Astrocyte of the cerebellum (primary cell): ENCODE data around the gene IL18BP.

ENCODE experiments used
- DNase-seq: peaks from one replicate; pipeline ENCODE4 v3.0.0-alpha.2; 2011; ENCODE audit warnings: low read depth
- H3K4me3 ChIP-seq: 2 replicates; pipeline ENCODE4 v1.5.1; 2011; ENCODE audit warnings: mild to moderate bottlenecking, low read depth, low read length, moderate library complexity
- in situ Hi-C: cut with HindIII; loops from 2 replicates; pipeline ENCODE4 v1.10.0; 2017; ENCODE audit warnings: low sequenced_read_pairs
- TF ChIP-seq, protein P1 (sequence below): IDR thresholded peaks from 2 replicates; pipeline ENCODE4 v1.5.1; 2012; ENCODE audit warnings: low read length, low read depth, moderate library complexity, mild to moderate bottlenecking; ENCODE audit errors: missing control alignments

The IL18BP gene

DNA sequence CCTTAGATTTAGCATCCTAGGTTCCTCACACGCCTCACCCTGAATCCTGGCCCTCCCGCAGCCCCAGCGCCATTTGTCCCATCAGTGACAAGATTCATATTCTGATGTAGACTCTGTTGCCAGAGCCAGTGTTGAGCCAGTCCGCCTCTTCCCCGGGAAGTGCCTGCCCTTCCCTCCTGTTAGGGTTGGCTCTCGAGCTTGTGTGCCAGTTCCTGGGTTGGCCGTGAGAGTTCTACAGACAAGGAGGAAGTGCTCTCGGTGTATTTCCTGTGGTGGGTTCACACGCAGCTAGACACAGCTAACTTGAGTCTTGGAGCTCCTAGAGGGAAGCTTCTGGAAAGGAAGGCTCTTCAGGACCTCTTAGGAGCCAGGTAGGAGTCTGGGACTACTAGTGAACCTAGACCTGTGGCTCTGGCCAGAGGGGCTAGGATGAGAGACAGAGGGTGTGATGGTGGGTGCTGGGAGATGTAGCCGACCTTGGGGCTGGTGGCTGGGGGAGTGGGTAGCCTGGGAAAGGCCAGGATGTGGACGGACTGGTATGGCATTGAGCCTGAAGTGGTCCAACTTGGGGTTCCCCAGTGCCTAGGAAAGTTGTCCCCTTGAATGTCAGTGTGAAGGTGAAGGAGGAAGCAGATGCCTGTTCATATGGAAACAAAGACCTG is at the start of gene IL18BP:
TSS of gene IL18BP (plus strand) at position 261 of the 662 bp plus-strand sequence. CDS start 1,076 bp downstream, outside the sequence.
- no peak within 1 kb of the TSS for H3K4me3 ChIP-seq
- DNase-seq = no peak

DNA sequence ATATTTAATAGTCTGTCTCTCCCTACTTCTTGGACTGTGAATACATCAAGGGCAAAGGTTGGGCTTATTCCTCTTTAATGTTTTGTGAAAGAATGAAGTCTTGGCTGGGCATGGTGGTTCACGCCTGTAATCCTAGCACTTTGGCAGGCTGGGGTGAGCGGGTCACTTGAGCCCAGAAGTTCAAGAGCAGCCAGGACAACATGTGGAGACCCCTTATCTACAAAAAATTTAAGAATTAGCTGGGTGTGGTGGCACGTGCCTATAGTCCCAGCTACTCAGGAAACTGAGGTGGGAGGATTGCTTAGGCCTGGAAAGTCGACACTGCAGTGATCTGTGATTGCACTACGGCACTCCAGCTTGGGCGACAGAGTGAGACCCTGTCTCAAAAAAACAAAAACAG is 49.7 kb upstream of the IL18BP start:
- no peak for DNase-seq
- in situ Hi-C loops = no loop called here
- H3K4me3 ChIP-seq = no peak overlapping the region
- TF ChIP-seq, protein P1, sequence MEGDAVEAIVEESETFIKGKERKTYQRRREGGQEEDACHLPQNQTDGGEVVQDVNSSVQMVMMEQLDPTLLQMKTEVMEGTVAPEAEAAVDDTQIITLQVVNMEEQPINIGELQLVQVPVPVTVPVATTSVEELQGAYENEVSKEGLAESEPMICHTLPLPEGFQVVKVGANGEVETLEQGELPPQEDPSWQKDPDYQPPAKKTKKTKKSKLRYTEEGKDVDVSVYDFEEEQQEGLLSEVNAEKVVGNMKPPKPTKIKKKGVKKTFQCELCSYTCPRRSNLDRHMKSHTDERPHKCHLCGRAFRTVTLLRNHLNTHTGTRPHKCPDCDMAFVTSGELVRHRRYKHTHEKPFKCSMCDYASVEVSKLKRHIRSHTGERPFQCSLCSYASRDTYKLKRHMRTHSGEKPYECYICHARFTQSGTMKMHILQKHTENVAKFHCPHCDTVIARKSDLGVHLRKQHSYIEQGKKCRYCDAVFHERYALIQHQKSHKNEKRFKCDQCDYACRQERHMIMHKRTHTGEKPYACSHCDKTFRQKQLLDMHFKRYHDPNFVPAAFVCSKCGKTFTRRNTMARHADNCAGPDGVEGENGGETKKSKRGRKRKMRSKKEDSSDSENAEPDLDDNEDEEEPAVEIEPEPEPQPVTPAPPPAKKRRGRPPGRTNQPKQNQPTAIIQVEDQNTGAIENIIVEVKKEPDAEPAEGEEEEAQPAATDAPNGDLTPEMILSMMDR = no peak

More for the DNA sequence above, at the start of gene IL18BP:
- TF ChIP-seq, protein P1 = no peak
- in situ Hi-C loops = no loop called here

DNA sequence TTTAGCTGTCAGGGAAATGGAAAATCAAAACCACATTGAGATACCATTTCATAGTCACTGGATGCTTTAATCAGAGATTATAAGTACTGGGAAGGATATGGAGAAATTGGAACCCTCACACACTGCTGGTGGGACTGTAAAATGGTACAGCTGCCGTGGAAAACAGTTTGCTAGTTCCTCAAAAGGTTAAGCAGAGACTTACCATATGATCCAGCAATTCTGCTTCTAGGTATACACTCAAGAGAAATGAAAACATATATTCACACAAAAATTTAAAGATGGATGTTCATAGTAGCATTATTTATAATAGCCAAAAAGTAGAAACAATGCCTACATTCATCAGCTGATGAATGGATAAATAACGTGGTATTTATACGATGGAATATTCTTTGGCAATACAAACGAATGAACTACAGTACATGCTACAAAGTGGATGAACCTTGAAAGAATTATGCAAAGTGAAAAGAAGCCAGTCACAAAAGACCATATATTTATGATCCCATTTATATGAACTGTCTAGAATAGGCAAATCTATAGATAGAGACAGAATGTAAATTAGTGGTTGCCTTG is 46.9 kb upstream of the IL18BP start:
- no peak overlapping the region for H3K4me3 ChIP-seq
- in situ Hi-C loops = no loop called here
- no peak for DNase-seq
- TF ChIP-seq, protein P1 = no peak

DNA sequence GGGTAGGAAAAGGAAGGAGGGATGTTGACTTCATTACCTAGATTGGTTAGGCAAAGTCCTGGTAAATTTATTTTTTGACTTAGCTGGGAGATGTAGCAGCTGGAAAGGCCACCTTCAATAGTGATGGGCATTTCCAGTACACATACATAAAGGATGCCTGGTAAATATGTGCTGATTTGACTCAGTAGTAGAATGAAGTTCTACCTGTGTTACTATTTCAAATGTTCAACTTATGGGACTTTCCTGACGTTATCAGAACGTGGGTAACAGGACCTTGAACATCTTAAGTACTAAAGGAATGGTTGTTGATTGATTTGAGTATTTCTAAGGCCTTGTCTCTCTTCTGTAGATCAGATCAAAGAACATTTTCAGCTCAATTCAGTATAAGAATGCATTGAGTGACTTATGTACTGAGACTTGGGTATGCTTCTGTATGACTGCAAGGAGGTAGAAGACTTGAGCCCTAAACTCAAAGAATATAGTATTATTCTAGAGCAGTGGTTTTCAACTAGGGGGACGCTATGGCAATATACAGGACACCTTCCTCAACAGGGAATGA is 42.7 kb upstream of the IL18BP start:
- TF ChIP-seq, protein P1 = no peak
- in situ Hi-C loops = no loop called here
- H3K4me3 ChIP-seq = no peak overlapping the region
- DNase-seq = no peak

DNA sequence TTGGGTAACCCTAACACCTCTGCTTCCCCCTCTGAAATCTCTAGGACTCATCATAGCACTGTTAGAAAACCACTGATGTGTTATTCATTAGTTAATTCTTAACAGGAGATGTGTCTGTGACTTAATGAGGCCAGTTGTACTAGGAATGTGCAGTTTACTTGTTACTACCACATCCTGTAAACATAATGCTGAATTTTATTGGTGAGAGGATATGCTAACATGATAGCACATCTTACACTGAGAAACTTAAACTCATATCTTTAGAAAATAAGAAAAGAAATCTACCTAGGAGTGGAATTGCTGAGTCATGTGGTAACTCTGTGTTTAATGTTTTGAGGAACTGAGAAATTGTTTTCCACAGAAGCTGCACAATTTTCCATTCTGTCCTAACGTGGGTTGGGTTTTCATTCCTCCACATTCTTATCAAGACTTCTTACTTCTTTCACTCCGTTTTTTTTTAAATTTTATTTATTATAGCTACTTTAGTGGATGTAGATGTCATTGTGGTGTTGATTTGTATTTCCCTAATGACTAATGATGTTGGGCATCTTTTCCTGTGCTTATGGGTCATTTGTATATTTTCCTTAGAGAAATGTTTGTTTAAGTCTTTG is 36.2 kb upstream of the IL18BP start:
- in situ Hi-C loops = no loop called here
- TF ChIP-seq, protein P1 = no peak
- H3K4me3 ChIP-seq = no peak overlapping the region
- no peak for DNase-seq

DNA sequence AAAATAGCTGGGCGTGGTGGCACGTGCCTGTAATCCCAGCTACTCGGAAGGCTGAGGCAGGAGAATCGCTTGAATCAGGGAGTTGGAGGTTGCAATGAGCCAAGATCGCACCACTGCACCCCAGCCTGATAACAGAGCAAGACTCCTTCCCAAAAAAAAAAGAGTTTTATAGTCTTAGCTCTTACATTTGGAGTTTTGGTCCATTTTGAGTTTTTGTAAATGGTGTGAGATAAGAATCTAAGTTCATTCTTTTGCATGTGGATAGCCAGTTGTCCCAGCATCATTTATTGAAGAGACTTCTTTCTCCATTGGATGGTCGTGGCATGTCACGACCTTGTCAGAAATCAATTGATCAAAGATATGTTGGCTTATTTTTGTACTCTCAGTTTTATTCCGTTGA is 35.2 kb upstream of the IL18BP start:
- in situ Hi-C loops = no loop called here
- DNase-seq = no peak
- TF ChIP-seq, protein P1 = no peak
- H3K4me3 ChIP-seq = no peak overlapping the region
